Right ventricle myocardium inferior (tissue), 1 donor: ENCODE data around the gene IDH3A. TPM values are rescaled to one million over a fixed set of nuclear protein-coding genes. Genes with fewer than 3 reads are reported as not detected.

Experiments used
- ATAC-seq: fragments of 200-7000 bp; cut with Tn5 transposase; one replicate; pipeline ENCODE4 v1.9.1; 2020; ENCODE audit warnings: mild to moderate bottlenecking, moderate library complexity
- DNase-seq: peaks from one replicate; pipeline ENCODE4 v3.0.0; 2021; ENCODE audit errors: missing footprints
- intact Hi-C: fragments of 100-400 bp; cut with DNase I; formaldehyde crosslinking; loops from one replicate; pipeline ENCODE4 v1.11.0; 2022
- long read RNA-seq: library from polyadenylated mRNA; unstranded; transcript quantifications from one replicate; pipeline ENCODE4 v2.0.0, GENCODE V29; 2021
- total RNA-seq: library from RNA; stranded (reverse); fragmentation: NEBNext Ultra II Directional; extraction: Animal tissue kit (Norgen Biotek cat#: 25700); gene quantifications from one replicate; pipeline ENCODE4 v1.2.1, GENCODE V29; 2021
- donor health status: DM: no; HTN: yes; CAD: no; lungs with severe emphysema.

The IDH3A gene
- 425 TPM for total RNA-seq
- long read RNA-seq, full-length matches to known transcripts = 164 of 191 reads
- long read RNA-seq, partial matches to known transcripts = 9 of 191 reads
- long read RNA-seq, other reads (novel, unspliced or antisense) = 18 of 191 reads

GRCh38 chr15:78149068-78149804 is at the start of gene IDH3A:
IDH3A (plus strand) TSS chr15:78149362; CDS start chr15:78149404, 42 bp downstream.
- intact Hi-C loops = loop anchor here (2.0 kb wide), 1 partner anchor 18 kb away; the partner anchor contains the start of gene CIB2
- peak; percentile 100 for DNase-seq
- peak; percentile 98 for ATAC-seq

- no peak for ATAC-seq
- intact Hi-C loops = loop anchor here (10.0 kb wide), 1 partner anchor 324 kb away; no protein-coding TSS in a partner anchor
- DNase-seq = no peak
These were observed 48.3 kb upstream of the IDH3A start for GRCh38 chr15:78100886-78101285.

GRCh38 chr15:78101423-78102105 is 47.6 kb upstream of the IDH3A start:
- DNase-seq (no peak), ATAC-seq (no peak)
- intact Hi-C loops = loop anchor here (10.0 kb wide), 1 partner anchor 323 kb away; no protein-coding TSS in a partner anchor

- no peak for ATAC-seq
- no peak for DNase-seq
- intact Hi-C loops = loop anchor here (10.0 kb wide), 1 partner anchor 323 kb away; no protein-coding TSS in a partner anchor
These were observed 47.0 kb upstream of the IDH3A start for GRCh38 chr15:78102211-78102610.

GRCh38 chr15:78102741-78103140 is 46.4 kb upstream of the IDH3A start:
- ATAC-seq = no peak
- intact Hi-C loops = loop anchor here (10.0 kb wide), 1 partner anchor 322 kb away; no protein-coding TSS in a partner anchor

GRCh38 chr15:78103406-78104118 is 45.6 kb upstream of the IDH3A start:
- intact Hi-C loops = loop anchor here (10.0 kb wide), 1 partner anchor 321 kb away; no protein-coding TSS in a partner anchor
- DNase-seq (no peak), ATAC-seq (peak; percentile 56)

More at GRCh38 chr15:78102741-78103140, 46.4 kb upstream of the IDH3A start:
- no peak for DNase-seq

GRCh38 chr15:78104119-78104479 is 45.1 kb upstream of the IDH3A start:
- ATAC-seq = no peak
- no peak for DNase-seq
- intact Hi-C loops = loop anchor here (10.0 kb wide), 1 partner anchor 321 kb away; no protein-coding TSS in a partner anchor

- ATAC-seq (no peak), DNase-seq (no peak)
- intact Hi-C loops = loop anchor here (10.0 kb wide), 1 partner anchor 320 kb away; no protein-coding TSS in a partner anchor
These were observed 44.3 kb upstream of the IDH3A start for GRCh38 chr15:78104566-78105475.

GRCh38 chr15:78105476-78106241 is 43.5 kb upstream of the IDH3A start:
- intact Hi-C loops = loop anchor here (10.0 kb wide), 1 partner anchor 319 kb away; no protein-coding TSS in a partner anchor
- ATAC-seq = no peak
- DNase-seq = no peak

GRCh38 chr15:78107471-78107870 is 41.7 kb upstream of the IDH3A start:
- ATAC-seq (no peak), DNase-seq (no peak)
- intact Hi-C loops = loop anchor here (10.0 kb wide), 1 partner anchor 317 kb away; no protein-coding TSS in a partner anchor

- peak; percentile 86 for ATAC-seq
- intact Hi-C loops = loop anchor here (1.0 to 10.0 kb wide), 4 partner anchors 108 to 316 kb away; no protein-coding TSS in a partner anchor
- peak; percentile 94 for DNase-seq
These were observed 40.7 kb upstream of the IDH3A start for GRCh38 chr15:78108300-78109084.

GRCh38 chr15:78109156-78109555 is 40.0 kb upstream of the IDH3A start:
- DNase-seq = no peak
- intact Hi-C loops = loop anchor here (2.0 to 10.0 kb wide), 2 partner anchors 142 to 316 kb away; no protein-coding TSS in a partner anchor

GRCh38 chr15:78110096-78110495 is 39.1 kb upstream of the IDH3A start:
- intact Hi-C loops = no loop called here
- ATAC-seq = no peak
- DNase-seq = no peak

More at GRCh38 chr15:78109156-78109555, 40.0 kb upstream of the IDH3A start:
- ATAC-seq = no peak

- ATAC-seq (no peak), DNase-seq (no peak)
- intact Hi-C loops = no loop called here
These were observed 38.2 kb upstream of the IDH3A start for GRCh38 chr15:78110916-78111475.

- no peak for DNase-seq
- ATAC-seq = no peak
- intact Hi-C loops = no loop called here
These were observed 37.4 kb upstream of the IDH3A start for GRCh38 chr15:78111788-78112187.

GRCh38 chr15:78112551-78112950 is 36.6 kb upstream of the IDH3A start:
- intact Hi-C loops = no loop called here
- DNase-seq = no peak
- no peak for ATAC-seq
